Neuronal stem cell (in vitro differentiated cells): ENCODE results near the gene MISP.
A peak's percentile ranks its signal among the peaks of the same experiment; 100 is the strongest.

ENCODE experiments used
- DNase-seq: peaks from one replicate; pipeline ENCODE4 v3.0.0-alpha.2; 2013; ENCODE audit warnings: low spot score
- H2AFZ ChIP-seq: one replicate; pipeline ENCODE4 v1.6.1; 2013; ENCODE audit warnings: mild to moderate bottlenecking, low read length, inconsistent platforms
- H2AK5ac ChIP-seq: 2 replicates; pipeline ENCODE4 v1.6.1; 2013; ENCODE audit warnings: low read depth, mild to moderate bottlenecking, inconsistent platforms, low read length, moderate library complexity, mixed read lengths
- H2BK120ac ChIP-seq: 2 replicates; pipeline ENCODE4 v1.6.1; 2013; ENCODE audit warnings: low read depth, mild to moderate bottlenecking, inconsistent platforms, low read length, moderate library complexity, mixed read lengths
- H2BK12ac ChIP-seq: one replicate; pipeline ENCODE4 v1.6.1; 2013; ENCODE audit warnings: low read length, inconsistent platforms
- H2BK15ac ChIP-seq: 2 replicates; pipeline ENCODE4 v1.6.1; 2013; ENCODE audit warnings: mild to moderate bottlenecking, low read length, inconsistent platforms, mixed read lengths
- H2BK5ac ChIP-seq: one replicate; pipeline ENCODE4 v1.6.1; 2013; ENCODE audit warnings: inconsistent platforms, mild to moderate bottlenecking, low read length, moderate library complexity
- H3K14ac ChIP-seq: one replicate; pipeline ENCODE4 v1.6.1; 2013; ENCODE audit warnings: low read length, inconsistent platforms
- H3K18ac ChIP-seq: 2 replicates; pipeline ENCODE4 v1.6.1; 2013; ENCODE audit warnings: low read length, inconsistent platforms
- H3K23ac ChIP-seq: 2 replicates; pipeline ENCODE4 v1.6.1; 2013; ENCODE audit warnings: low read depth, mild to moderate bottlenecking, mixed read lengths, low read length, inconsistent platforms; ENCODE audit not compliant: poor library complexity
- H3K27ac ChIP-seq: replicated peaks from 3 replicates; pipeline ENCODE4 v1.5.1; 2013; ENCODE audit warnings: low read length, inconsistent platforms
- H3K27me3 ChIP-seq, 3 experiments: 2 replicates each; pipeline ENCODE4 v1.6.1; 2013; ENCODE audit warnings: low read length in 3 of 3, mild to moderate bottlenecking in 2 of 3, inconsistent platforms in 1 of 3, low read depth in 1 of 3, mixed read lengths in 1 of 3, moderate library complexity in 1 of 3; ENCODE audit not compliant: control insufficient read depth in 3 of 3, insufficient read depth in 3 of 3
- H3K36me3 ChIP-seq, 2 donors: replicated peaks in 1 of 2; 2 replicates each; pipeline ENCODE4 v1.6.1; 2013; ENCODE audit warnings: low read length in 2 of 2; ENCODE audit not compliant: control insufficient read depth in 2 of 2, insufficient read depth in 2 of 2
- H3K4ac ChIP-seq: 2 replicates; pipeline ENCODE4 v1.6.1; 2013; ENCODE audit warnings: inconsistent platforms, mild to moderate bottlenecking, low read length, moderate library complexity
- H3K4me1 ChIP-seq, 2 donors: 1 replicate in 1 of 2; 2 replicates in 1 of 2; pipeline ENCODE4 v1.6.1; 2013; ENCODE audit warnings: low read length in 2 of 2, low read depth in 1 of 2; ENCODE audit not compliant: control insufficient read depth in 2 of 2, insufficient read depth in 1 of 2
- H3K4me2 ChIP-seq: one replicate; pipeline ENCODE4 v1.6.1; 2013; ENCODE audit warnings: mild to moderate bottlenecking, low read length, inconsistent platforms; ENCODE audit not compliant: insufficient read depth, poor library complexity, severe bottlenecking
- H3K4me3 ChIP-seq, 2 donors: 2 replicates each; pipeline ENCODE4 v1.5.1; 2013; ENCODE audit warnings: low read length in 2 of 2, mild to moderate bottlenecking in 2 of 2, inconsistent platforms in 1 of 2, moderate library complexity in 1 of 2
- H3K79me1 ChIP-seq: one replicate; pipeline ENCODE4 v1.6.1; 2013; ENCODE audit warnings: low read depth, mild to moderate bottlenecking, inconsistent platforms, low read length, moderate library complexity
- H3K9ac ChIP-seq: one replicate; pipeline ENCODE4 v1.6.1; 2013; ENCODE audit warnings: mild to moderate bottlenecking, low read depth, low read length, inconsistent platforms; ENCODE audit not compliant: poor library complexity
- H3K9me3 ChIP-seq, 2 donors: replicated peaks in 1 of 2; 2 replicates each; pipeline versions ENCODE3 to v1.6.1; 2013; ENCODE audit warnings: low read length in 2 of 2, mild to moderate bottlenecking in 2 of 2, inconsistent platforms in 1 of 2, low read depth in 1 of 2, mixed read lengths in 1 of 2, moderate library complexity in 1 of 2; ENCODE audit not compliant: control insufficient read depth in 2 of 2, insufficient read depth in 1 of 2
- H4K8ac ChIP-seq: one replicate; pipeline ENCODE4 v1.6.1; 2013; ENCODE audit warnings: low read depth, mild to moderate bottlenecking, inconsistent platforms, low read length, moderate library complexity
- H4K91ac ChIP-seq: one replicate; pipeline ENCODE4 v1.6.1; 2013; ENCODE audit warnings: low read length, low read depth, mild to moderate bottlenecking, inconsistent platforms; ENCODE audit not compliant: poor library complexity
- WGBS, 2 donors: extraction: QIAGEN DNeasy Blood & Tissue Kit; methylation state at CpG; one replicate each; pipeline ENCODE4 v1.1.7; 2013; ENCODE audit warnings: missing lambda C conversion rate in 2 of 2, mixed read lengths in 1 of 2; ENCODE audit not compliant: insufficient read length in 2 of 2, insufficient replicate concordance in 1 of 2; ENCODE audit errors: extremely low coverage in 2 of 2; 5-methylcytosine and 5-hydroxymethylcytosine counted together

MISP gene

GRCh38 chr19:801861-802497 lies 51.1 kb downstream of the MISP start:
- Histone ChIP-seq H3K4ac (no peak overlapping the region), H2AK5ac (peak overlapping the region; percentile 19), H2BK120ac (no peak overlapping the region), H3K9me3 (no peaks in the 10 kb centered on the region), H3K36me3 (peaks cover 61 to 88% of the 10 kb centered on the region in 2 donors), H2BK5ac (peak overlapping the region; percentile 26), H3K9ac (peak overlapping the region; percentile 55), H3K4me3 (no peak overlapping the region), H3K79me1 (peaks cover 36% of the 10 kb centered on the region), H3K4me1 (peaks cover 18 to 32% of the 10 kb centered on the region in 2 donors), H3K18ac (peak overlapping the region; percentile 60), H2BK12ac (no peak overlapping the region), H4K91ac (no peak overlapping the region), H3K27ac (peak overlapping the region; percentile 37), H3K27me3 (no peaks in the 10 kb centered on the region), H3K14ac (peak overlapping the region; percentile 75), H2BK15ac (no peak overlapping the region), H2AFZ (no peak overlapping the region), H3K23ac (peak overlapping the region; percentile 25), H3K4me2 (peak overlapping the region; percentile 24), H4K8ac (no peak overlapping the region)
- no peak for DNase-seq
- no CpG with 5 or more reads among the region's 23 CpGs for WGBS, 2 donors

- no peak for DNase-seq
- Histone ChIP-seq H4K91ac (peak overlapping the region; percentile 32), H3K9me3 (no peaks in the 10 kb centered on the region), H3K36me3 (peaks cover 68 to 95% of the 10 kb centered on the region in 2 donors), H3K14ac (no peak overlapping the region), H2BK5ac (no peak overlapping the region), H4K8ac (no peak overlapping the region), H3K23ac (peak overlapping the region; percentile 92), H3K4me3 (peak overlapping the region in 1 of 2 donors; percentile 28), H3K4ac (no peak overlapping the region), H3K27ac (peak overlapping the region; percentile 37), H3K18ac (peak overlapping the region; percentile 83), H2AK5ac (no peak overlapping the region), H2BK15ac (no peak overlapping the region), H3K79me1 (peaks cover 39% of the 10 kb centered on the region), H3K27me3 (no peaks in the 10 kb centered on the region), H3K9ac (peak overlapping the region; percentile 55), H2AFZ (no peak overlapping the region), H3K4me2 (peak overlapping the region; percentile 24), H3K4me1 (peaks cover 18 to 32% of the 10 kb centered on the region in 2 donors), H2BK120ac (no peak overlapping the region), H2BK12ac (no peak overlapping the region)
- no CpG with 5 or more reads among the region's 28 CpGs for WGBS, 2 donors
Measured at GRCh38 chr19:802498-803098, 51.7 kb downstream of the MISP start.

GRCh38 chr19:803099-803561 lies 52.2 kb downstream of the MISP start:
- no peak overlapping the region for H2BK120ac ChIP-seq
- peak overlapping the region; percentile 92 for H3K23ac ChIP-seq
- no peak overlapping the region for H3K9ac ChIP-seq
- H3K4ac ChIP-seq = no peak overlapping the region
- peaks cover 72 to 100% of the 10 kb centered on the region in 2 donors for H3K36me3 ChIP-seq
- H4K91ac ChIP-seq = peak overlapping the region; percentile 32
- H3K14ac ChIP-seq = peak overlapping the region; percentile 64
- WGBS, 2 donors = no CpG with 5 or more reads among the region's 17 CpGs
- peak overlapping the region; percentile 56 for H4K8ac ChIP-seq
- peak overlapping the region; percentile 30 for H2BK12ac ChIP-seq
- H3K4me2 ChIP-seq = no peak overlapping the region
- peak overlapping the region in 1 of 2 donors; percentile 28 for H3K4me3 ChIP-seq
- DNase-seq = no peak
- no peak overlapping the region for H2AK5ac ChIP-seq
- H3K79me1 ChIP-seq = peaks cover 41% of the 10 kb centered on the region
- peaks cover 18 to 32% of the 10 kb centered on the region in 2 donors for H3K4me1 ChIP-seq
- no peaks in the 10 kb centered on the region for H3K27me3 ChIP-seq
- peak overlapping the region; percentile 83 for H3K18ac ChIP-seq
- H3K9me3 ChIP-seq = no peaks in the 10 kb centered on the region
- H2BK5ac ChIP-seq = no peak overlapping the region
- H3K27ac ChIP-seq = no peak overlapping the region
- H2AFZ ChIP-seq = no peak overlapping the region
- H2BK15ac ChIP-seq = no peak overlapping the region

GRCh38 chr19:803686-804418 lies 52.9 kb downstream of the MISP start:
- Histone ChIP-seq H3K4me3 (no peak overlapping the region), H4K91ac (no peak overlapping the region), H2BK12ac (no peak overlapping the region), H2BK5ac (no peak overlapping the region), H3K27ac (no peak overlapping the region), H3K9me3 (no peaks in the 10 kb centered on the region), H3K9ac (no peak overlapping the region), H3K36me3 (peaks cover 77 to 100% of the 10 kb centered on the region in 2 donors), H3K4me1 (peaks cover 18 to 32% of the 10 kb centered on the region in 2 donors), H3K18ac (no peak overlapping the region), H2AFZ (no peak overlapping the region), H3K14ac (no peak overlapping the region), H3K27me3 (no peaks in the 10 kb centered on the region), H3K79me1 (peaks cover 42% of the 10 kb centered on the region), H3K4me2 (no peak overlapping the region), H2BK15ac (no peak overlapping the region), H3K4ac (no peak overlapping the region), H4K8ac (no peak overlapping the region), H2BK120ac (no peak overlapping the region), H2AK5ac (no peak overlapping the region), H3K23ac (no peak overlapping the region)
- WGBS, 2 donors = no CpG with 5 or more reads among the region's 31 CpGs
- no peak for DNase-seq
